KG1 (cell line): ENCODE data around the gene PI16.

Experiments
- DNase-seq: peaks from one replicate; lab custom pipeline; 2025; lab: John Stamatoyannopoulos, UW

PI16 gene

DNA sequence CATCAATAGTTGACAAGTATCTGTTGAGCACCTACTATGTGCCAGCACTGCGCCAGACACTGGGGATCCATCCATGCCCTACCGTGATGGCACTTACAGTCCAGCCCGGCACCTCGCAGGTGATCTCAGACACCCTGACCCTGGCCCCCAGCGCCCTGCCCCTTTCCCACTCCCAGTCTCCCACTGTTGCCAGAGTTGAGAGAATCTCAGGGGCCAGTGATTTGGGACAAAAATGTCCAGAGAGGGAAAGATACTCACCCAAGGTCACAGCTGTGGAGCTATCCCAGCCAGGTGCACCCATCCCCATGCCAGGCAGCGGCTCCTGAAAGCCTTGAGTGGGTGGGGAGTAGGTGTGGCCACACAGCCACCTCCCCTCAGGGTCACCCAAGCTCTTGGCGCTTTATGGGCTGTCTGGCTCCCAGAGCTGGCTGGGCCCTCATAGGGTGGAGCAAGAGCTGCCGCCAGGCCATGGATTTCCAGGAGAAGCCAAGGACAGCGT is 3.3 kb downstream of the PI16 start:
- DNase-seq: no peak

DNA sequence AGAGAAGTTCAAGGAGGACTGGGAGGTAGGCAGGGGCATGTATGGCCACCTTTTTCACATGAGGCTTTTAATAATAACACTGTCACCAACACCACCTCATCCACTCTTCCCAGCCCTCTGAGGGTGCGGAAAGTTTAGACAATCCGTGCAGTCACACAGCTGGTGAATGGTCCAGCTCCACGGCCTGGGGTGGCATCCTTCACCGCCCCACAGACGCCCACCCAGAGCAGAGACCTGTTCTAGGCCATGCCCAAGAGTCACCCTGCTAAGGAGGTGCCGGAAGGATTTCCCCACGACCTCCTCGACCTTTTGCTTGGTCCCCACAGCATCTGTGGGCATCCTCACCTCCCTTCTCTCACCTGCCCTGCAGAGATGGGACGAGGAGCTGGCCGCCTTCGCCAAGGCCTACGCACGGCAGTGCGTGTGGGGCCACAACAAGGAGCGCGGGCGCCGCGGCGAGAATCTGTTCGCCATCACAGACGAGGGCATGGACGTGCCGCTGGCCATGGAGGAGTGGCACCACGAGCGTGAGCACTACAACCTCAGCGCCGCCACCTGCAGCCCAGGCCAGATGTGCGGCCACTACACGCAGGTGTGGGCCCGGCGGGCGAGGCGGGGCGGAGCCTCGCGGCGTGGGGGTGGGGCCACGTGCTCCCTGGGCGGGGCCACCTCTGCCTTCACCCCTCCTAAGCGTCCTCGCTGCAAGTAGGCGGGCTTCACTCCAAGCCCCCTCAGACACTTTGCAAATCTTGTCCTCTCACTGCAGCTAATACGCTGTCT is 4.4 kb downstream of the PI16 start:
- no peak for DNase-seq

DNA sequence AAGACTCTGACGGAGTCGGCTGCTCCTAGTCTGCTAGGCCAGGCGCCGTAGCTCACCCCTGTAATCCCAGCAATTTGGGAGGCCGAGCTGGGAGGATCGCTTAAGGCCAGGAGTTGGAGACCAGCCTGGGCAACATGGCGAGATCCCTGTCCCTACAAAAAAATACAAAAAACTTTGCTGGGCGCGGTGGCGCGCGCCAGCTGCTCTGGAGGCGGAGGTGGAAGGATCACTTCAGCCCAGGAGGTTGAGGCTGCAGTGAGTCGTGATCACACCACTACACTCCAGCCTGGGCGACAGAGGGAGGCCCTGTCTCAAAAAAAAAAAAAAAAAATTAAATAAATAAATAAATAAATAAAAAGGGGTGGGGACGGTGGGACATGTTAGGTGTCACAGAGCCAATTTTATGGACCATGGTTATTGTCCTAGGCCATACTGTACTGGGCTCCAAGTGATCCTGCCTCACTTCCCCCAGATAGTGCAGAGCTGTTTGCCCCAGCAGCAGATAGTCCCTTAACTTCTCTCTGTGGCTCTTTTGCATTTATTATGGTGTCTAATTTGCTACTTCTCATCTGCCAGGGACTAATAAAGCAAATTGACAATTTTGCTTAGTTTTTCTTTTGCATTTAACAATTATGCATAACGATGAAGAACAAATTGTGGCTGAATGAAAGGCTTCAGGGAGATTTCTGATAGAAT is 5.2 kb downstream of the PI16 start:
- no peak for DNase-seq

- DNase-seq: no peak
These were observed 7.2 kb downstream of the PI16 start for GRCh38 chr6:36961441-36962435.

- DNase-seq: peak; percentile 37
These were observed 8.3 kb downstream of the PI16 start for GRCh38 chr6:36962874-36963273.

DNA sequence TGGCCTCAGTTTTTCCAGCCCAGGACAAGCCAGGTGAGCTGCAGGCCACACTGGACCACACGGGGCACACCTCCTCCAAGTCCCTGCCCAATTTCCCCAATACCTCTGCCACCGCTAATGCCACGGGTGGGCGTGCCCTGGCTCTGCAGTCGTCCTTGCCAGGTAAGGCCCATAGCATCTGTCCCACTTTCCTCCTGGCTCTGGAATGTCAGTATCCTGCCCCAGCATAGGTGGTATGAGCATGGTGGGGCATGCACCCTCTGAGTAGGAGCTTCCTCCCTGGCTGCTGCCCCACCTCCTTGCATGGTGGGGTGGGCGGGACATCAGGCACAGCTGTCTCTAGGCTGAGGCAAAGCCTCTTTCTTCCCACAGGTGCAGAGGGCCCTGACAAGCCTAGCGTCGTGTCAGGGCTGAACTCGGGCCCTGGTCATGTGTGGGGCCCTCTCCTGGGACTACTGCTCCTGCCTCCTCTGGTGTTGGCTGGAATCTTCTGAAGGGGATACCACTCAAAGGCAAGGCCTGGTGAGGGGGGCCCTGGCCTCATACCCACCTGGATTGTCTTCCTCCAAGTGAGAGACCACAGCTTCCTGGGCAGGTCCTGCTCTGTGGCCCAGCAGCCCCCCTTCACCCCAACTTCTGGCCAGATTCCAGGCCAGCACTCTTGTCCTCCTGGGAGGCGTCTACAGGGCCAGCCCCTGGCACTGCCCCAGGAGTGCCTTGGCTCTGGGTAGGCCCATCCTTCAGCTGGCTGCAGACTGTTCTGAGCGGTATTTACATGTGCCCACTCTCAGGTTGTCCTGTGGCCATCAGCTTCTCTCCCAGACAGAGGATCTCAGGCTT is 9.1 kb downstream of the PI16 start:
- no peak for DNase-seq

GRCh38 chr6:36964349-36964748 is 9.8 kb downstream of the PI16 start:
- DNase-seq: no peak

GRCh38 chr6:36964908-36965307 is 10.4 kb downstream of the PI16 start:
- DNase-seq: no peak

GRCh38 chr6:36967301-36967700 is 12.8 kb downstream of the PI16 start:
- no peak for DNase-seq

GRCh38 chr6:36967757-36968156 is 13.2 kb downstream of the PI16 start:
- no peak for DNase-seq

DNA sequence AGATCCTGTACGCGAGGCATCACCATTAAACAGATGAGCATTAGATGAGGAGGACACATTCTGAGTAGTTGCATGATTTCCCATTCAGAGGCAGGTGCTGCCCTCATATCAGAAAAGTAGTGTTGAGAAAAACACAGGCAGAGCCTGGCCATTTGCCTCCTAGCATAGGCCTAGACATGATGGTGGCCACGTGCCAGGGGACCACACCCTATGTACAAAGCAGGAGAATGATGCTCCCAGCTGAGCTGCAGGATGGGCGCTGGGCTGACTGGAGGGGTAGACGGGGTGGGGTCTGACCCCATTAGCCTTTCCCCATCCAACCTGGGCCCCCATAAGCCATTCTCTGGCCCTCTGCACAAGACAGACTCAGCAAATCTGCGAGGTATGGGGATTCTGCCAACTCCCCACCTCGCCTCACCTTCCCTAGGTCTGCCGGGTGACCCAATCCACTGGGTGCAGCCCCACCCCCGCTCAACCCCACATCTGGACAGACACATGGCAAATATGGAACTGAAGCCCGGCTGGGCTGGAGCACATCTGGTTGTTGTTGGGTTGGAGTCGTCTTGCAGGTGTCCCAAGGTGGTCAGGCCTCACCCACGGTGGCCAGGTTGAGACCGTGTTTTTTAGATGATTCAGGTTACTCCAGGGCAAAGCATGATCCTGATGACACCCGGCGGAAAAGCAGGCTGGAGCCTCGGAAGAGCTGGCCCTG is 13.9 kb downstream of the PI16 start:
- no peak for DNase-seq

DNA sequence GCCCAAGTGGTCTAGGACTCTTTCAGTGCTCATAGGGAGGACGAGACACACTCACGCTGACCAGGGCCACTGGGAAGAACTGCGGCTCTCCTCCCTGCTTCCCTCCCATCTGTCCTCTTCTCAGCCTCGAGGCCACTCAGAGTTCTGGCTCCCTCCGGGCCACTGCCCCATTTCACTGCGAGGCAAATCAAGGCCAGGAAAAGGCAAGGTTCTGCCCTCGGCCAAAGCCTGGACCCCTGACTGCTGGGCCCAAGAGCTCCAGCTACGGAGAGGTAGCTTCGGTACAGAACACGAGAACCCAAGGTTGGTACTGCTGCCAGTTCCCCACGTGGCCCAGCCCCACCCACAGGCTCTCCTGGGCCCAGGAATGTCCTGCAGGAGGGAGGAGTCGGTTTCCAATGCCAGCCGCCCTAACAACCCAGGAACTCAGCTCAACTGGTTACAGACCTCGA is 14.7 kb downstream of the PI16 start:
- DNase-seq: no peak

DNA sequence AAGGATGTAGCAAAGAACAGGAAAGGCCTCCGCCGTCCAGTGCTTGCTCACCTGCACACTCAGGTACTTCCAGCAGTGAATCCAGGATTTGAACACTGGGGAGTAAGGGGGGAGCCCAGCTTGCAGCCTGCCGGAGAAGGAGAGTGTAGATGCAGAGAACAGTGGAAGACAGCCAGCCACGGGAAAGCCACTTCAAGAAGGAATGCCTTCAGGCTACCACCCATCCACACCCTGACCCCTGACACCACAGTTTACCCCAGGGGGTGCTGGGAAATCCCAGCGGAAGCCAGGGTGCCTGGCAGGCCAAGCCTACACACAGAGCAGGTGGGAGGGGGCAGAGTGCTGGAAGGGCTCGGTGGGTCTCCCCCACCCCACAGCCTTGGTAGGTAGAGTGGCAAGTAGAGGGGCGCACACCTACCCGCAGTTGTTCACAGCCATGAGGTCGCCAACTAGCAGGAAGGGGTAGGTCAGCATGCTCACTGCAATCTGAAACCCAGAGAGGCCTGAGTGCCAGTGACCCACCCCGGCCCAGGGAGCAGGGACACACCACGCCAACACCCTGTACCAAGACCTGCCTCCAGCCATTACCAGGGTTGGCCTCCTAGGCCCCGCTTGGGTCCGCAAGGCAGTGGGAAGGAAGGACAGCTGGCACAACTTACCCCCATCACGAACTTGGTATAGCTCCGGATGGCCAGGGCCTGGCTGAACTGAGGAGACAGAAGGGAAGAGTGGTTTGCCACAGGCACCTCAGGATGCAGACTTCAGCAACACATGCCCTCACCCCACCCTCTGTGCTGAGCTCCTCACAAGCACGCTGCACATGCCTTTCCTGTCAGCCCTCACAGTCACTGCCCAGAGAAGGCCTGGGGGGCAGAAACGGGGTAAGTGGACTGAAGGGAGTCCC is 15.7 kb downstream of the PI16 start:
- DNase-seq: no peak

DNA sequence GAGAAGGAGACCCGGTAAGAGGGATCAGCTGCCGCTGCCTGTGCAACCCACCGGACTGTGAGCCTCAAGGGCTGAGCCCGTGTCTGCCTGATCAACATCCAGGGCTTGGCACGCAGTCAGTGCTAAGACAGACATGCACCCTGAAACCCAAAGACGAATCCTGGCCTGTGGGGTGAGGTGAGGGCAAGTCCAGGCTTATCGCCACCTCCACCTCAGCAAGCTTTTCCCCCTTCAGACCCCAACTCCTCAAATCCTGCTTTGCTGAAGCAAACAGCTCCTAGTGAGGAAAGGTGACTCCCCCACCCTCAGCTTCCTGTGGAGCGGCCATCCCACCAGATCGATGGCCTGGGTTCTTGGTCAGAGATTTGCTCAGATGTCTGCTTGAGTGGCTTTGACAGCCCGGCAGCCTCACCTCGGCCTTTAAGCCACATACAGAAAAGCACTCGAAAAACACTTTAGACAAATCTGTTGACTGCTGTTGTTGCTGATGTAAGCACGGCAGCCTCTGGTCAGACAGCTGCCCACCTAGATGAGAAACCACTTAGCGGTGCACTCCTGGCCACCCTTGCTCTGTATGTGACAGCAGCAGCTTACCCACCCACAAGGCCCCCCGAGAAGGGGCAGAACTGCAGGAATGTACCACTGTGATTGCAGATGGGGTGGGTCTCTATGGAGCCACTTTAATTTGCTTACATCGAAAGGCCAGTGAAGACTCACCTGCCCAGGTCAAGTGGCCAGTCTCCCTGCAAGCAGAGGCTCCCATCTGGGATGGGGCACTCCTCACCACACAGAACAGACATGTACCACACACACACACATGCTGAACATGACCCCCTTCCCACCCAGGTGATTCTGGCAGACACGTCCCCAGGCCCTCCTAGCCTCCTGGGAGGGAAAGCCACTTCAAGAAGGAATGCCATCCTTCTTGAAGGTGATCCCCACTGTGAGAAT is 16.6 kb downstream of the PI16 start:
- no peak for DNase-seq

GRCh38 chr6:36971921-36972673 is 17.6 kb downstream of the PI16 start:
- no peak for DNase-seq

DNA sequence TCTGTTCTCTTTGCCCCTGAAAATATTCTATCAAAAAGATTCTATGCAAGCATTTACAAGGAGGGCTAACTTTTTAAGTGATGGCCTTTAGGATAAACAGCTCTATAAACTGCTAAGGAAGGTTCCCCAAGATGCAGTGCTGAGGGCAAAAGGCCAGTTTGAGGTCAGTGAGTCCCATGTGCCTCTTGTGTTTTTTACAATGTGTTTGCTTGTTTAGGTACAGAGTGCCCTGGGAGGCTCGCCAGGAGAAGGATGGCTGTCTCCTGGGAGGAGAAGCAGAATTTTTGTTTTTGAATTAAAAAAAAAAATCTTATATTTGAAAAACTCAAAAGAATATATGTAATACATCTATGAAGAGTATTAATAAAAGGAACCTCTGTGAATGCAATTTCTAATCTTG is 18.7 kb downstream of the PI16 start:
- DNase-seq: no peak

- no peak for DNase-seq
These were observed 19.1 kb downstream of the PI16 start for GRCh38 chr6:36973647-36974046.
